Peyer's patch (tissue), 4 donors: ENCODE measurements around the gene CRAMP1. TPM values are rescaled to one million over a fixed set of nuclear protein-coding genes. Genes with fewer than 3 reads are reported as not detected.

Experiments used
- DNase-seq, 3 donors: peaks; one replicate each; pipeline ENCODE4 v3.0.0-alpha.2; 2017 to 2019
- H3K27ac ChIP-seq, 4 donors: fragments of 200-600 bp; sonication (generic); one replicate each; pipeline ENCODE4 v1.5.1; 2016 to 2019
- H3K27me3 ChIP-seq, 2 donors: fragments of 200-600 bp; sonication (generic); one replicate each; pipeline ENCODE4 v1.5.1; 2019
- H3K36me3 ChIP-seq, 3 donors: fragments of 200-600 bp; sonication (generic); one replicate each; pipeline ENCODE4 v1.5.1; 2016 to 2019
- H3K4me1 ChIP-seq, 4 donors: fragments of 200-600 bp; sonication (generic); one replicate each; pipeline ENCODE4 v1.5.1; 2016 to 2019
- H3K4me3 ChIP-seq, 4 donors: fragments of 200-600 bp; sonication (generic); 1 replicate in 3 of 4; 2 replicates in 1 of 4; pipeline ENCODE4 v1.5.1; 2016 to 2019; ENCODE audit warnings: mild to moderate bottlenecking in 1 of 4
- H3K9me3 ChIP-seq, 4 donors: fragments of 200-600 bp; sonication (generic); one replicate each; pipeline ENCODE4 v1.5.1; 2016 to 2019; ENCODE audit warnings: mild to moderate bottlenecking in 1 of 4
- CTCF ChIP-seq, 6 experiments: fragments of 450-650 bp in 4 of 6; fragments of 200-600 bp in 2 of 6; sonication (generic) in 1 of 6; IDR thresholded peaks; one replicate each; pipeline ENCODE4 v1.5.1; 2017 to 2019; ENCODE audit warnings: antibody characterized with exemption in 6 of 6, mild to moderate bottlenecking in 3 of 6, moderate library complexity in 1 of 6
- POLR2A ChIP-seq, 2 donors: fragments of 450-650 bp; IDR thresholded peaks; one replicate each; pipeline ENCODE4 v1.5.1; 2017; ENCODE audit warnings: antibody characterized with exemption in 2 of 2, mild to moderate bottlenecking in 2 of 2, moderate library complexity in 2 of 2
- total RNA-seq, 4 donors: library from RNA; depleted of rRNA; stranded (reverse); fragments of >200 nt; gene quantifications; one replicate each; pipeline ENCODE4 v1.1.0, GENCODE V29; 2016

Gene CRAMP1
- total RNA-seq, 4 donors from 2014 or later, result 16.5 to 37.1 (median 20.0) TPM

- Histone ChIP-seq H3K27ac (peak overlapping the region; percentile 5 to 75 (median 39)), H3K4me1 (peaks cover 0 to 33% (median 21%) of the 10 kb centered on the region in 4 donors), H3K36me3 (peaks cover 0 to 21% (median 0%) of the 10 kb centered on the region in 3 donors), H3K4me3 (peak overlapping the region; percentile 64 to 96 (median 92)), H3K27me3 (no peaks in the 10 kb centered on the region), H3K9me3 (no peaks in the 10 kb centered on the region)
- peak in 1 of 3 donors; percentile 61 for DNase-seq
- no peak for TF ChIP-seq CTCF (IDR thresholded peaks at IDR 0.05)
- TF ChIP-seq POLR2A (IDR thresholded peaks at IDR 0.05), result no peak
Observed at GRCh38 chr16:1614456-1615102, 2.4 kb downstream of the CRAMP1 start.

- TF ChIP-seq POLR2A (IDR thresholded peaks at IDR 0.05), result no peak
- no peak for TF ChIP-seq CTCF (IDR thresholded peaks at IDR 0.05)
- H3K9me3 ChIP-seq, result no peaks in the 10 kb centered on the region
- DNase-seq, result no peak
- no peak overlapping the region for H3K27ac ChIP-seq
- no peaks in the 10 kb centered on the region for H3K27me3 ChIP-seq
- peaks cover 0 to 32% (median 18%) of the 10 kb centered on the region in 4 donors for H3K4me1 ChIP-seq
- peaks cover 0 to 33% (median 0%) of the 10 kb centered on the region in 3 donors for H3K36me3 ChIP-seq
- H3K4me3 ChIP-seq, result peak overlapping the region in 1 of 4 donors; percentile 96
Observed at GRCh38 chr16:1615761-1616160, 3.6 kb downstream of the CRAMP1 start.

GRCh38 chr16:1619976-1620375, 7.8 kb downstream of the CRAMP1 start:
- H3K4me3 ChIP-seq, result no peak overlapping the region
- DNase-seq, result no peak
- peaks cover 0 to 34% (median 0%) of the 10 kb centered on the region in 3 donors for H3K36me3 ChIP-seq
- no peaks in the 10 kb centered on the region for H3K27me3 ChIP-seq
- no peak overlapping the region for H3K27ac ChIP-seq
- no peaks in the 10 kb centered on the region for H3K9me3 ChIP-seq
- H3K4me1 ChIP-seq, result peaks cover 0 to 9% (median 1%) of the 10 kb centered on the region in 4 donors
- no peak for TF ChIP-seq POLR2A (IDR thresholded peaks at IDR 0.05)
- TF ChIP-seq CTCF (IDR thresholded peaks at IDR 0.05), result no peak

GRCh38 chr16:1620391-1620790, 8.2 kb downstream of the CRAMP1 start:
- Histone ChIP-seq H3K27ac (no peak overlapping the region), H3K4me3 (no peak overlapping the region), H3K4me1 (peaks cover 0 to 4% (median 0%) of the 10 kb centered on the region in 4 donors), H3K27me3 (no peaks in the 10 kb centered on the region), H3K9me3 (no peaks in the 10 kb centered on the region), H3K36me3 (peaks cover 0 to 35% (median 0%) of the 10 kb centered on the region in 3 donors)
- no peak for DNase-seq
- TF ChIP-seq POLR2A (IDR thresholded peaks at IDR 0.05), result no peak
- TF ChIP-seq CTCF (IDR thresholded peaks at IDR 0.05), result no peak

- H3K27ac ChIP-seq, result peak overlapping the region in 2 of 4 donors; percentile 44 to 63
- peaks cover 0 to 48% (median 0%) of the 10 kb centered on the region in 3 donors for H3K36me3 ChIP-seq
- H3K4me3 ChIP-seq, result no peak overlapping the region
- H3K9me3 ChIP-seq, result no peaks in the 10 kb centered on the region
- TF ChIP-seq CTCF (IDR thresholded peaks at IDR 0.05), result no peak
- no peak for TF ChIP-seq POLR2A (IDR thresholded peaks at IDR 0.05)
- no peaks in the 10 kb centered on the region for H3K27me3 ChIP-seq
- peak in 1 of 3 donors; percentile 35 for DNase-seq
- H3K4me1 ChIP-seq, result no peaks in the 10 kb centered on the region
Observed at GRCh38 chr16:1621851-1622250, 9.7 kb downstream of the CRAMP1 start.
